GM12874 (cell line): ENCODE results near the gene MCEMP1.

Source experiments
- TF ChIP-seq, protein P1 (sequence below): IDR thresholded peaks from 2 replicates; pipeline ENCODE4 v1.5.1; 2011; ENCODE audit warnings: low read depth, mild to moderate bottlenecking, control low read depth, low read length, moderate library complexity; ENCODE audit not compliant: insufficient read depth

Gene MCEMP1

DNA sequence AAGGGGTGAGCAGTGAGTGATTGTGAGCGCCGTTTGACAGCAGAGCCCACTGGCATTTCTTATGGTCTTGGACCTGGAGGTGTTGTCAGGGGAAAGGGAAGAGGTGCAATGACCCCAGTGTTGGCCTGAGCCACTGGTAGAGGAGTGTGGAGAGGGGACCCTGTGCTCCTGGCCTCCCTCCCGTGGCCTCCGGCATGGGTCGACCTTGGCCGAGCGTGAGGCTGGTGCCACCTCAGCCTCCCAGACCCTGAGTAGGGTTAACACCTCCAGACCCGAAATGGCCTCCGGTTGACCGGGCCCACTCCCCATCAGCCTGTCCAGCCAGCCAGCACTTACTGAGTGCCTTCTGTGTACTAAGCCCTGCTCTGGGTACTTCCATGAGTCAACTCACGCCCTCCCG lies 10.3 kb downstream of the MCEMP1 start:
- TF ChIP-seq, protein P1, sequence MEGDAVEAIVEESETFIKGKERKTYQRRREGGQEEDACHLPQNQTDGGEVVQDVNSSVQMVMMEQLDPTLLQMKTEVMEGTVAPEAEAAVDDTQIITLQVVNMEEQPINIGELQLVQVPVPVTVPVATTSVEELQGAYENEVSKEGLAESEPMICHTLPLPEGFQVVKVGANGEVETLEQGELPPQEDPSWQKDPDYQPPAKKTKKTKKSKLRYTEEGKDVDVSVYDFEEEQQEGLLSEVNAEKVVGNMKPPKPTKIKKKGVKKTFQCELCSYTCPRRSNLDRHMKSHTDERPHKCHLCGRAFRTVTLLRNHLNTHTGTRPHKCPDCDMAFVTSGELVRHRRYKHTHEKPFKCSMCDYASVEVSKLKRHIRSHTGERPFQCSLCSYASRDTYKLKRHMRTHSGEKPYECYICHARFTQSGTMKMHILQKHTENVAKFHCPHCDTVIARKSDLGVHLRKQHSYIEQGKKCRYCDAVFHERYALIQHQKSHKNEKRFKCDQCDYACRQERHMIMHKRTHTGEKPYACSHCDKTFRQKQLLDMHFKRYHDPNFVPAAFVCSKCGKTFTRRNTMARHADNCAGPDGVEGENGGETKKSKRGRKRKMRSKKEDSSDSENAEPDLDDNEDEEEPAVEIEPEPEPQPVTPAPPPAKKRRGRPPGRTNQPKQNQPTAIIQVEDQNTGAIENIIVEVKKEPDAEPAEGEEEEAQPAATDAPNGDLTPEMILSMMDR: no peak

DNA sequence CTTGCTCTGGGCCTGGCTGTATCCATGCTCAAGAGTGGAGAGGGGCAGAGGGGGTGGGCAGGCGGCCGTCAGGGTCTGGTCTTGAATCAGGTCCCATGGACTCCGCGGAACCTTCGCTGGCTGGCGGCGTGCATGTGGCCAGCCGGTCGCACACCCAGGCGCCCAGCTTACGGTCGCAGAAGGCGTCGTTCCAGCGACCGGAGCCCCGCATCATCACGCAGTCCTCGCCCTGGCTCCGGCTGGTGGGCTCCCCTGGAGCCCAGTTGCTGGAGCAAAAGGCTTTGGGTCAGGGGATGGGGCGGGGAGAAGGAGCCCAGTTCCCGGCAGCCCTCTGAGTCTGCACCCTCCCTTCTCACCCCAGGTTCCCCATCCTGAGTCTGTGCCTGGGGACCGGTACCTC lies 12.3 kb downstream of the MCEMP1 start:
- TF ChIP-seq, protein P1: no peak

DNA sequence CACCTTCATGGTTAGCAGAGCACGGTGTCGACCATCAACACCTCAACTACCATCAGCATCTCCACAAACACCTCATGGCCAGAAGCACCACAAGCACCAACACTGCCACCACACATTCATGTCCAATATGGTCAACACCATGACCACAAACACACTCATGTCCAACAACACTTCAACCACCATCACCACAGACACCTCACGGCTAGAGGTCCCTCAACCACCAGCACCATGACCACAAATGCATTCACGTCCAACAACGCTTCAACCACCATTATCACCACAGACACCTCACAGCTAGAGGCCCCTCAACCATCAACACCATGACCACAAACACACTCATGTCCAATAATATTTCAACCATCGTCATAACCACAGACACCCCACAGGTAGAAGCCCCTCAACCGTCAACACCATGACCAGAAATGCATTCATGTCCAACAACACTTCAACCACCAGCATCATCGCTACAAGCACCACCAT lies 13.9 kb downstream of the MCEMP1 start:
- TF ChIP-seq, protein P1: no peak

DNA sequence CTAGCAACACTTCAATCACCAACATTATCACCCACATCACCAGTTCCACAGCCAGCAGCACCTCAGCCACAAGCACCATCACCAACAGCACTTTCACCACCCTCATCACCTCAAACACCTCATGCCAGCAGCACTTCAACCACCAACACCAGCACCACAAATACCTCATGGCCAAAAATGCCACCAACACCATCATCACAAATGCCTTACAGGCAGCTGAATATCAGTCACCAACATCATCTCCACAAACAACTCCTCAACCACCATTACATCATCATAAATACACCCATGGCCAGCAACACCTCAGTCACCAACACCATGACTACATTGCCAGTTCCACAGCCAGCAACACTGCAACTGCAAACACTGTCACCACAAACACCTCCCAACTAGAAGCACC lies 14.6 kb downstream of the MCEMP1 start:
- TF ChIP-seq, protein P1: no peak

DNA sequence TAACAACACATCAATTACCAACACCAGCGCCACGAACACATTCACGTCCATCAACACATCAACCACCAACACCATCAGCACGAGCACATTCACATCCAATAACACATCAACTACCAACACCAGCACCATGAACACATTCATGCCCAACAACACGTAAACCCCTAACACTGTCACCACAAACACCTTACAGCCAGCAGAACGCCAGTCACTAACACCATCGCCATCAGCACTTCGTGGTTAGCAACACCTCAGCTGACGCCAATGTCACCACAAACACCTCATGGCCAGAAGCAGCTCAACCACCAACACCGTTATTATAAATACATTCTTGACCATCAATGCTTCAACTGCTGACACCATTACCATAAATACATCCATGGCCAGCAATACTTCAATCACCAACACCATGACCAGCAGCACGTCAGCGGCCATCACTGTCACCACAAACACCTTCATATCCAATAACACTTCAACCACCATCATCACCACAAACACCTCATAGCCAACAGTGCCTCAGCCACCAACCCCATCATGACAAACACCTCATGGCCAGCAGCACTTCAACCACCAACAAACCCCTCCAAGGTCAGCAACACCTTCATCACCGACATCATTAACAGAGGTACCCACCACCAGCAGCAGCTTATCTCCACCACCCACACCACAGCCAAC lies 15.7 kb downstream of the MCEMP1 start:
- TF ChIP-seq, protein P1: no peak

DNA sequence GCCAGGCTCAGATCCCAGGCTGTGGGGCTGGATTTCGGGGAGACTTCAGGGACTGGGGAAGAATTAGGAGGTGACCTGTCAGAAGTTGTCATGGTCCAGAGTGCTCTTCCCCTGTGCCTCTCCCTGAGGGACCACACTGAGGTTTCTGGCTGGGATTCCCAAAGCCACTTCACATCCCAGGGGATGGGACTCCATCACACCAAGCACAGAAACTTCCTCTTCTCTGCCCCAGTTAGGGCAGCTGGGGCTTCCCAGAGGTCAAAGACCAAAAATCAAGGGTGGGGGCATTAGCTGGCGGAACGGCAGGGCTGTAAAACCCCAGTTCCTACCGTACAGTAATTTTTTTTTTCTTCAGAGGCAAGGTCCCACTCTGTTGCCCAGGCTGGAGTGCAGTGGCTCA lies 17.6 kb downstream of the MCEMP1 start:
- TF ChIP-seq, protein P1: no peak

DNA sequence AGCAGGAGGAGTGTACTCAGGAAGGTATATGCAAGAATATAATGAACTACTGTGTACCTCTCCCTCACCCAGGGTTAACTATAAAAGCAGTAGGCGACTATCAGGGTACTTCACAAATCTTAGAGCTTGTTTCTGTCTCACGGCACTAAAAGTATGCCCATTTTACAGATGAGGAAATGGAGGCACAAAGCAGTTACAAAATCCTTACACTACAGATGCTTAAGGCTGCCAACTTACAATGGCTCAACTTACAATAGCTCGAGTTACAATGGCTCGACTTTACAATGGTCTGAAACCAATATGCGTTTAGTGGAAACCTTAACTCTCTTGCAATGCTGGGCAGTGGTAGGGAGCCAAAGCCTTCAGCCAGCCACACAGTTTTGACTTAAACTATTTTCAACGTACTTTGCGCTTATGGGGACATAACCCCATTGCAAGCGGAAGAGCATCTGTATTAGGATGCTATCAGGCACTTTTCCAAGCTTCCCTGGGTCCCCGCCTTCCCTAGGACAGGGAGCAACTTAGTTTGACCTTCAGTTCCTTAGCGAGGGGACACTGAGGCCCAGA lies 20.9 kb downstream of the MCEMP1 start:
- TF ChIP-seq, protein P1: no peak
